SK-N-SH treated with all-trans-retinoic acid at 6 μM for 48 hours (cell line): Measurements from ENCODE around the gene CACNB4.

Experiments
- ATAC-seq: fragments of 200-7000 bp; cut with Tn5 transposase; 3 replicates; pipeline ENCODE4 v1.9.1; 2020; ENCODE audit warnings: mild to moderate bottlenecking, moderate library complexity
- ARNTL ChIP-seq: fragments of 450-650 bp; formaldehyde crosslinking; IDR thresholded peaks from 2 replicates; pipeline ENCODE4 v1.5.0; 2020; ENCODE audit warnings: low read depth, mild to moderate bottlenecking, moderate library complexity, borderline replicate concordance
- CSDC2 ChIP-seq: fragments of 250-450 bp; sonication (Bioruptor Pico); IDR thresholded peaks from 2 replicates; pipeline ENCODE4 v1.5.0; 2020; ENCODE audit warnings: mild to moderate bottlenecking, moderate library complexity
- ESRRG ChIP-seq: fragments of 250-450 bp; sonication (Bioruptor Pico); IDR thresholded peaks from 2 replicates; pipeline ENCODE4 v1.6.1; 2021; ENCODE audit warnings: mild to moderate bottlenecking
- ISL1 ChIP-seq: fragments of 250-450 bp; sonication (Bioruptor Pico); IDR thresholded peaks from 2 replicates; pipeline ENCODE4 v2.1.2; 2022; ENCODE audit warnings: mild to moderate bottlenecking, moderate library complexity
- OSR1 ChIP-seq: fragments of 250-450 bp; sonication (Bioruptor Pico); IDR thresholded peaks from 2 replicates; pipeline ENCODE4 v1.8.0; 2022; ENCODE audit warnings: moderate library complexity, mild to moderate bottlenecking, inconsistent platforms
- PPARA ChIP-seq: fragments of 250-450 bp; sonication (Bioruptor Pico); IDR thresholded peaks from 2 replicates; pipeline ENCODE4 v1.5.0; 2020; ENCODE audit warnings: mild to moderate bottlenecking, borderline replicate concordance
- RARB ChIP-seq: fragments of 250-450 bp; sonication (Bioruptor Pico); IDR thresholded peaks from 2 replicates; pipeline ENCODE4 v1.8.0; 2021; ENCODE audit warnings: mild to moderate bottlenecking, moderate library complexity
- SNAI2 ChIP-seq: fragments of 250-450 bp; sonication (Bioruptor Pico); IDR thresholded peaks from 2 replicates; pipeline ENCODE4 v1.5.0; 2020; ENCODE audit warnings: mild to moderate bottlenecking, moderate library complexity
- TCF4 ChIP-seq: fragments of 250-450 bp; sonication (Bioruptor Pico); IDR thresholded peaks from 2 replicates; pipeline ENCODE4 v1.8.0; 2021; ENCODE audit warnings: mild to moderate bottlenecking, moderate library complexity, borderline replicate concordance
- ZC3H10 ChIP-seq: fragments of 250-450 bp; sonication (Bioruptor Pico); IDR thresholded peaks from 2 replicates; pipeline ENCODE4 v1.5.1; 2021; ENCODE audit warnings: mild to moderate bottlenecking, moderate library complexity
- ZFP3 ChIP-seq: fragments of 250-450 bp; sonication (Bioruptor Pico); IDR thresholded peaks from 2 replicates; pipeline ENCODE4 v1.5.0; 2020; ENCODE audit warnings: mild to moderate bottlenecking, moderate library complexity
- ZNF70 ChIP-seq: fragments of 450-650 bp; formaldehyde crosslinking; IDR thresholded peaks from 2 replicates; pipeline ENCODE4 v1.5.0; 2020; ENCODE audit warnings: mild to moderate bottlenecking, moderate library complexity
- ZNF8 ChIP-seq: fragments of 450-650 bp; formaldehyde crosslinking; IDR thresholded peaks from 2 replicates; pipeline ENCODE4 v1.5.0; 2020; ENCODE audit warnings: mild to moderate bottlenecking, moderate library complexity
- TF ChIP-seq, protein P1 (sequence below): fragments of 250-450 bp; sonication (Bioruptor Pico); IDR thresholded peaks from 2 replicates; pipeline ENCODE4 v1.5.0; 2020; ENCODE audit warnings: mild to moderate bottlenecking, moderate library complexity
- TF ChIP-seq, protein P2 (sequence below): fragments of 250-450 bp; sonication (Bioruptor Pico); IDR thresholded peaks from 2 replicates; pipeline ENCODE4 v1.8.0; 2021; ENCODE audit warnings: low read depth, mild to moderate bottlenecking, moderate library complexity, borderline replicate concordance
- TF ChIP-seq, protein P3 (sequence below): fragments of 250-450 bp; sonication (Bioruptor Pico); IDR thresholded peaks from 2 replicates; pipeline ENCODE4 v1.8.0; 2020; ENCODE audit warnings: mild to moderate bottlenecking, moderate library complexity, borderline replicate concordance
- TF ChIP-seq, protein P4 (sequence below): fragments of 250-450 bp; sonication (Bioruptor Pico); IDR thresholded peaks from 2 replicates; pipeline ENCODE4 v1.5.1; 2020; ENCODE audit warnings: low read depth, mild to moderate bottlenecking, moderate library complexity
- TF ChIP-seq, protein P5 (sequence below): fragments of 250-450 bp; sonication (Bioruptor Pico); IDR thresholded peaks from 2 replicates; pipeline ENCODE4 v1.5.1; 2021; ENCODE audit warnings: mild to moderate bottlenecking, moderate library complexity

Gene CACNB4

DNA sequence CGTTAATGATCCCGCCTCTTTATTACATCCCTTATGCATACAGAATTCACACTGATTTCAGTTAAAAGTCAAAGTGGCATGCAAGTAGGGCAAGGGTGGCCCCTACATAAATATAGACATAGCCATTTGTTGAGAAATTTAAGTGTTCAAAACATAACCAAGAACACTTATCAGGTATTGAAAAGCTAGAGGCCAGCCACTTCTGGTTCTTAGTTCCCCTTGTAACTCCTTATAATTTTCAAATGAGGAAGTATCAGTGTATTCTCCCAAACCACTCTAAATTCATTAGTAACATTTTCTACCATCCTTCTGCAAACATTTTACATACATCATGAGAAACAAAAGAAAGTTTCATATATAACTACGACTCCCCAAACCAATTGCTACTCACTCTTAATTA is 264.9 kb downstream of the CACNB4 start:
- TF ChIP-seq OSR1 (CRISPR knock-in tag): no peak
- no peak for TF ChIP-seq ZFP3 (CRISPR knock-in tag)
- TF ChIP-seq, protein P1, sequence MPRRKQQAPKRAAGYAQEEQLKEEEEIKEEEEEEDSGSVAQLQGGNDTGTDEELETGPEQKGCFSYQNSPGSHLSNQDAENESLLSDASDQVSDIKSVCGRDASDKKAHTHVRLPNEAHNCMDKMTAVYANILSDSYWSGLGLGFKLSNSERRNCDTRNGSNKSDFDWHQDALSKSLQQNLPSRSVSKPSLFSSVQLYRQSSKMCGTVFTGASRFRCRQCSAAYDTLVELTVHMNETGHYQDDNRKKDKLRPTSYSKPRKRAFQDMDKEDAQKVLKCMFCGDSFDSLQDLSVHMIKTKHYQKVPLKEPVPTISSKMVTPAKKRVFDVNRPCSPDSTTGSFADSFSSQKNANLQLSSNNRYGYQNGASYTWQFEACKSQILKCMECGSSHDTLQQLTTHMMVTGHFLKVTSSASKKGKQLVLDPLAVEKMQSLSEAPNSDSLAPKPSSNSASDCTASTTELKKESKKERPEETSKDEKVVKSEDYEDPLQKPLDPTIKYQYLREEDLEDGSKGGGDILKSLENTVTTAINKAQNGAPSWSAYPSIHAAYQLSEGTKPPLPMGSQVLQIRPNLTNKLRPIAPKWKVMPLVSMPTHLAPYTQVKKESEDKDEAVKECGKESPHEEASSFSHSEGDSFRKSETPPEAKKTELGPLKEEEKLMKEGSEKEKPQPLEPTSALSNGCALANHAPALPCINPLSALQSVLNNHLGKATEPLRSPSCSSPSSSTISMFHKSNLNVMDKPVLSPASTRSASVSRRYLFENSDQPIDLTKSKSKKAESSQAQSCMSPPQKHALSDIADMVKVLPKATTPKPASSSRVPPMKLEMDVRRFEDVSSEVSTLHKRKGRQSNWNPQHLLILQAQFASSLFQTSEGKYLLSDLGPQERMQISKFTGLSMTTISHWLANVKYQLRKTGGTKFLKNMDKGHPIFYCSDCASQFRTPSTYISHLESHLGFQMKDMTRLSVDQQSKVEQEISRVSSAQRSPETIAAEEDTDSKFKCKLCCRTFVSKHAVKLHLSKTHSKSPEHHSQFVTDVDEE (CRISPR knock-in tag): no peak
- TF ChIP-seq ESRRG: no peak
- TF ChIP-seq ISL1: no peak
- no peak for TF ChIP-seq ZNF8 (CRISPR knock-in tag)
- TF ChIP-seq, protein P2, sequence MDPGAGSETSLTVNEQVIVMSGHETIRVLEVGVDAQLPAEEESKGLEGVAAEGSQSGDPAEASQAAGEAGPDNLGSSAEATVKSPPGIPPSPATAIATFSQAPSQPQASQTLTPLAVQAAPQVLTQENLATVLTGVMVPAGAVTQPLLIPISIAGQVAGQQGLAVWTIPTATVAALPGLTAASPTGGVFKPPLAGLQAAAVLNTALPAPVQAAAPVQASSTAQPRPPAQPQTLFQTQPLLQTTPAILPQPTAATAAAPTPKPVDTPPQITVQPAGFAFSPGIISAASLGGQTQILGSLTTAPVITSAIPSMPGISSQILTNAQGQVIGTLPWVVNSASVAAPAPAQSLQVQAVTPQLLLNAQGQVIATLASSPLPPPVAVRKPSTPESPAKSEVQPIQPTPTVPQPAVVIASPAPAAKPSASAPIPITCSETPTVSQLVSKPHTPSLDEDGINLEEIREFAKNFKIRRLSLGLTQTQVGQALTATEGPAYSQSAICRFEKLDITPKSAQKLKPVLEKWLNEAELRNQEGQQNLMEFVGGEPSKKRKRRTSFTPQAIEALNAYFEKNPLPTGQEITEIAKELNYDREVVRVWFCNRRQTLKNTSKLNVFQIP (CRISPR knock-in tag): no peak
- TF ChIP-seq TCF4 (CRISPR knock-in tag): no peak
- TF ChIP-seq, all 23 proteins: peak for 0
- no peak for ATAC-seq

DNA sequence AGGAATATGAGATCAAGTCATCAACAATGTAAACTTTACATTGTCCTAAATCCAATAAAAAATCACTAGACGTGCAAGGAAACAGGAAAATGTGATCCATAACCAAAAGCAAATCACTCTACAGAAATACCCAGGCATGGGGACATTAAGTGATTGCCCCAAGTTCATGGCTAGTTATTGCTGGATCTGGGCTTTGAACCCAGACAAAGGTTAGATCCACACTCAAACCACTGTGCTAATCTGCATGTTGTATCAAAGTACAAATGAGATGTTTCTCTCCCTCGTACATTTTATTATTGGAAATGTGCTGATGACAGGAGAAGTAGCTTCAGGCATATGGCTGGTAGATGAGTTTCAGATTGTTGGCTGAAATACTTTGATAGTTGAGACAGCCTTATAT is 267.9 kb downstream of the CACNB4 start:
- no peak for ATAC-seq
- no peak for TF ChIP-seq SNAI2
- TF ChIP-seq PPARA: no peak
- TF ChIP-seq TCF4 (CRISPR knock-in tag): no peak
- no peak for TF ChIP-seq ZC3H10 (CRISPR knock-in tag)
- TF ChIP-seq, protein P3, sequence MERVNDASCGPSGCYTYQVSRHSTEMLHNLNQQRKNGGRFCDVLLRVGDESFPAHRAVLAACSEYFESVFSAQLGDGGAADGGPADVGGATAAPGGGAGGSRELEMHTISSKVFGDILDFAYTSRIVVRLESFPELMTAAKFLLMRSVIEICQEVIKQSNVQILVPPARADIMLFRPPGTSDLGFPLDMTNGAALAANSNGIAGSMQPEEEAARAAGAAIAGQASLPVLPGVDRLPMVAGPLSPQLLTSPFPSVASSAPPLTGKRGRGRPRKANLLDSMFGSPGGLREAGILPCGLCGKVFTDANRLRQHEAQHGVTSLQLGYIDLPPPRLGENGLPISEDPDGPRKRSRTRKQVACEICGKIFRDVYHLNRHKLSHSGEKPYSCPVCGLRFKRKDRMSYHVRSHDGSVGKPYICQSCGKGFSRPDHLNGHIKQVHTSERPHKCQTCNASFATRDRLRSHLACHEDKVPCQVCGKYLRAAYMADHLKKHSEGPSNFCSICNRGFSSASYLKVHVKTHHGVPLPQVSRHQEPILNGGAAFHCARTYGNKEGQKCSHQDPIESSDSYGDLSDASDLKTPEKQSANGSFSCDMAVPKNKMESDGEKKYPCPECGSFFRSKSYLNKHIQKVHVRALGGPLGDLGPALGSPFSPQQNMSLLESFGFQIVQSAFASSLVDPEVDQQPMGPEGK (CRISPR knock-in tag): no peak
- TF ChIP-seq ZNF8 (CRISPR knock-in tag): no peak
- TF ChIP-seq, all 23 proteins: peak for 0

DNA sequence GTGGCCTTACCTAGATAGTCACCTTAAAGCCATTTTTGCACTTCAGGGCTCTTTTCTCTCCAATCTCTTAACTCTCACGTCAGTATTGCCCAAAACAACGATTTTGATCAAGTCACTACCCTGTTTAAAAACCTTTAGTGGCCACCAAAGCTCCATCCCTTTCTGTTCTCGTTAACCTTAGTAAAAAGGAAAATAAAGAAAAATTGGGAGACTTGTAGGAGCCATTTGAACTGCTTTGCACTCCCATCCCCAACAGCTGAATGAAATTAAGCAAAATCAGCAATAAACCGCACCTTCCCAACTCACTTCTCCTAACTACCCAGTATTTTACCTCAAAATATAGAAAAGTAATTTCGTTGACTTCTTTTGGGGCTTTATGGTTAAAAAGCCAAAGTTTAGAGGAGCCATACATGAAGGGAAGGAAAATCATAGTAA is 269.9 kb downstream of the CACNB4 start:
- no peak for ATAC-seq
- TF ChIP-seq CSDC2 (CRISPR knock-in tag) (no peak), RARB (CRISPR knock-in tag) (no peak), ARNTL (CRISPR knock-in tag) (no peak), ZNF8 (CRISPR knock-in tag) (no peak), ZC3H10 (CRISPR knock-in tag) (no peak), PPARA (no peak), SNAI2 (no peak), ZNF70 (CRISPR knock-in tag) (no peak)
- TF ChIP-seq, protein P2 (CRISPR knock-in tag): no peak
- TF ChIP-seq, protein P3 (CRISPR knock-in tag): no peak
- TF ChIP-seq, protein P4, sequence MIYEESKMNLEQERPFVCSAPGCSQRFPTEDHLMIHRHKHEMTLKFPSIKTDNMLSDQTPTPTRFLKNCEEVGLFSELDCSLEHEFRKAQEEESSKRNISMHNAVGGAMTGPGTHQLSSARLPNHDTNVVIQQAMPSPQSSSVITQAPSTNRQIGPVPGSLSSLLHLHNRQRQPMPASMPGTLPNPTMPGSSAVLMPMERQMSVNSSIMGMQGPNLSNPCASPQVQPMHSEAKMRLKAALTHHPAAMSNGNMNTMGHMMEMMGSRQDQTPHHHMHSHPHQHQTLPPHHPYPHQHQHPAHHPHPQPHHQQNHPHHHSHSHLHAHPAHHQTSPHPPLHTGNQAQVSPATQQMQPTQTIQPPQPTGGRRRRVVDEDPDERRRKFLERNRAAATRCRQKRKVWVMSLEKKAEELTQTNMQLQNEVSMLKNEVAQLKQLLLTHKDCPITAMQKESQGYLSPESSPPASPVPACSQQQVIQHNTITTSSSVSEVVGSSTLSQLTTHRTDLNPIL: no peak
- TF ChIP-seq, protein P5, sequence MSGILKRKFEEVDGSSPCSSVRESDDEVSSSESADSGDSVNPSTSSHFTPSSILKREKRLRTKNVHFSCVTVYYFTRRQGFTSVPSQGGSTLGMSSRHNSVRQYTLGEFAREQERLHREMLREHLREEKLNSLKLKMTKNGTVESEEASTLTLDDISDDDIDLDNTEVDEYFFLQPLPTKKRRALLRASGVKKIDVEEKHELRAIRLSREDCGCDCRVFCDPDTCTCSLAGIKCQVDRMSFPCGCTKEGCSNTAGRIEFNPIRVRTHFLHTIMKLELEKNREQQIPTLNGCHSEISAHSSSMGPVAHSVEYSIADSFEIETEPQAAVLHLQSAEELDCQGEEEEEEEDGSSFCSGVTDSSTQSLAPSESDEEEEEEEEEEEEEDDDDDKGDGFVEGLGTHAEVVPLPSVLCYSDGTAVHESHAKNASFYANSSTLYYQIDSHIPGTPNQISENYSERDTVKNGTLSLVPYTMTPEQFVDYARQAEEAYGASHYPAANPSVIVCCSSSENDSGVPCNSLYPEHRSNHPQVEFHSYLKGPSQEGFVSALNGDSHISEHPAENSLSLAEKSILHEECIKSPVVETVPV: no peak
